ENCODE data around the gene HCLS1. TPM values are rescaled to one million over a fixed set of nuclear protein-coding genes. Genes with fewer than 3 reads are reported as not detected.

The HCLS1 gene
- total and polyA plus RNA-seq, 9 of the 15 experiments (the other 6 are each of a cell fraction or from before 2014, with no cell fraction given) = 4.8 to 34.1 (median 22.0) TPM

- intact Hi-C loops (cut with micrococcal nuclease) = no loop called here
- H3K9me3 ChIP-seq (replicated peaks; ENCODE audit: control insufficient read depth, insufficient read depth, low read depth, low read length) = no peaks in the 10 kb centered on the region
- peak overlapping the region; percentile 74; the same call in 1 of the 3 replicates for H3K27ac ChIP-seq (ENCODE audit: extremely low read depth, low read depth, low read length)
- H3K4me1 ChIP-seq (replicated peaks in 1 of 2; ENCODE audit: control insufficient read depth in 2 of 2, insufficient read depth in 2 of 2, low read length in 2 of 2) = peaks cover 0 to 5% of the 10 kb centered on the region in 2 experiments; a peak in 3 of 5 replicates
- no peak for ATAC-seq
- in situ Hi-C loops (cut with MboI) = no loop called here
- H3K9ac ChIP-seq (ENCODE audit: insufficient read depth in 1 of 2, low read depth in 2 of 2, low read length in 2 of 2) = no peak overlapping the region
- no peak overlapping the region for H3K4me2 ChIP-seq (ENCODE audit: insufficient read depth, low read length)
- ChIA-PET POLR2A (interaction anchor here (0.6 to 1.0 kb wide), 2 partner anchors 9 to 39 kb away, joined by 3 to 4 read pairs; no protein-coding TSS in a partner anchor), CTCF (ENCODE audit: low intra/inter-chr PET ratio) (no interaction called here)
- H3K36me3 ChIP-seq (ENCODE audit: control insufficient read depth, insufficient read depth, low read length) = peaks cover 11% of the 10 kb centered on the region; the same call in 1 of the 3 replicates
- H3K79me2 ChIP-seq (ENCODE audit: control insufficient read depth, insufficient read depth, low read length) = no peaks in the 10 kb centered on the region
- no peaks in the 10 kb centered on the region for H3K27me3 ChIP-seq (ENCODE audit: control insufficient read depth in 2 of 2, insufficient read depth in 2 of 2, low read length in 2 of 2)
- H2AFZ ChIP-seq (ENCODE audit: low read depth, low read length) = peak overlapping the region; percentile 96
- TF ChIP-seq MYNN (IDR thresholded peaks at IDR 0.05) (no peak), MYNN (CRISPR knock-in tag; IDR thresholded peaks at IDR 0.05) (no peak), KDM2B (CRISPR knock-in tag; IDR thresholded peaks at IDR 0.05) (no peak), AFF1 (IDR thresholded peaks at IDR 0.05; ENCODE audit: low read depth in 1 of 2, partially characterized antibody in 2 of 2) (no peak), CHD4 (IDR thresholded peaks at IDR 0.05; ENCODE audit: insufficient read depth, insufficient replicate concordance, low read depth, low read length, poor library complexity, severe bottlenecking) (no peak), ZNF41 (CRISPR knock-in tag; conservative IDR thresholded peaks at IDR 0.05) (no peak), SMC3 (conservative IDR thresholded peaks at IDR 0.05; ENCODE audit: insufficient read depth, low read depth, low read length) (no peak), POLR2AphosphoS2 (IDR thresholded peaks at IDR 0.05; ENCODE audit: low read length) (no peak), E2F6 (IDR thresholded peaks at IDR 0.05; ENCODE audit: borderline replicate concordance in 1 of 2, extremely low read depth in 1 of 2, insufficient read depth in 1 of 2, insufficient read length in 1 of 2, low read depth in 1 of 2, low read length in 1 of 2, poor library complexity in 1 of 2, severe bottlenecking in 1 of 2) (no peak), NR2C1 (IDR thresholded peaks at IDR 0.05) (no peak), NR2C1 (tag; IDR thresholded peaks at IDR 0.05) (no peak), FUS (optimal IDR thresholded peaks at IDR 0.05; ENCODE audit: low read depth, low read length) (no peak), YY1 (IDR thresholded peaks at IDR 0.05; ENCODE audit: borderline replicate concordance in 1 of 3, control insufficient read depth in 1 of 3, extremely low read depth in 1 of 3, insufficient read depth in 3 of 3, insufficient read length in 1 of 3, insufficient replicate concordance in 2 of 3, low read depth in 1 of 3, low read length in 2 of 3) (no peak), SMAD2 (IDR thresholded peaks at IDR 0.05; ENCODE audit: low read depth, low read length) (no peak), FIP1L1 (IDR thresholded peaks at IDR 0.05; ENCODE audit: low read depth, low read length, poor library complexity, severe bottlenecking) (no peak), E2F1 (CRISPR knock-in tag; IDR thresholded peaks at IDR 0.05) (no peak)
- no peaks in the 10 kb centered on the region for H4K20me1 ChIP-seq (replicated peaks; ENCODE audit: control insufficient read depth, insufficient read depth, low read length)
- H3K4me3 ChIP-seq = no peak overlapping the region
- WGBS (ENCODE audit: insufficient coverage, low coverage, missing lambda C conversion rate) = 67% methylated on average over 3 of the region's 6 CpGs
- no peaks in the 10 kb centered on the region for H3K9me1 ChIP-seq (ENCODE audit: control insufficient read depth, insufficient read depth, low read length)
- no peak for DNase-seq (ENCODE audit: extremely low read depth in 1 of 4, low spot score in 3 of 4)
- BruUV-seq (replicated peaks) = no TSS peak
- FAIRE-seq = no peak
These were observed 673 bp upstream of the HCLS1 start for GRCh38 chr3:121661376-121661775.
